ENCODE data around the gene CELF4. TPM values are rescaled to one million over a fixed set of nuclear protein-coding genes. Genes with fewer than 3 reads are reported as not detected.

The CELF4 gene
- total RNA-seq, 1 experiment from 2014 or later: 3.7 TPM

GRCh38 chr18:37533647-37534584, 31.7 kb downstream of the CELF4 start:
- Histone ChIP-seq H3K27me3 (ENCODE audit: control insufficient read depth, insufficient read depth, low read length) (peaks cover 5% of the 10 kb centered on the region), H3K36me3 (replicated peaks; ENCODE audit: control insufficient read depth, insufficient read depth, low read length) (no peaks in the 10 kb centered on the region), H3K4me3 (ENCODE audit: insufficient read depth, low read depth, low read length) (no peak overlapping the region)
- DNase-seq: peak; percentile 86

DNA sequence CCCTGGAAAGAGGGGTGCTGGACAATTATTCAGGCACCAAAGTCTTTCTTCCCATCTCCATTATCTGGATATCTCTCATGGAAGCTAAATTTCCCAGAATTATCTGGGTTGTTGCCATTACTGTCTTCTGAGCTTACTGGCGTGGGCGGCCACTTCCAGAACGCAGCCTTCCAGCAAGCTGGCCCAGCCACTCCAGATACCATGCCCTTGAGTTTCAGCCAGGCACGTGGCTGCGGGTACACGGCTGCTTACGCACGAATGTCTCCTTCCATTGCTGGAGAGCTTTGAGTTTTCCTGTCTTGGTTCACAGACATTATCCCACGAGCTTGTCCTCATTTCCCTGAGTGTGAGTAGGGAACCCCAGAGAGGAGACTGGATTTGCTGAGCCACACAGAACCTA, 32.7 kb downstream of the CELF4 start:
- DNase-seq: no peak
- Histone ChIP-seq H3K4me3 (ENCODE audit: insufficient read depth, low read depth, low read length) (no peak overlapping the region), H3K36me3 (replicated peaks; ENCODE audit: control insufficient read depth, insufficient read depth, low read length) (no peaks in the 10 kb centered on the region), H3K27me3 (ENCODE audit: control insufficient read depth, insufficient read depth, low read length) (peaks cover 1% of the 10 kb centered on the region; the same call in 1 of the 2 replicates)

GRCh38 chr18:37529863-37530262, 35.7 kb downstream of the CELF4 start:
- H3K4me3 ChIP-seq (ENCODE audit: insufficient read depth, low read depth, low read length): no peak overlapping the region
- peaks cover 3% of the 10 kb centered on the region for H3K27me3 ChIP-seq (ENCODE audit: control insufficient read depth, insufficient read depth, low read length)
- H3K36me3 ChIP-seq (replicated peaks; ENCODE audit: control insufficient read depth, insufficient read depth, low read length): no peaks in the 10 kb centered on the region
- DNase-seq: no peak

GRCh38 chr18:37529296-37529695, 36.3 kb downstream of the CELF4 start:
- no peaks in the 10 kb centered on the region for H3K36me3 ChIP-seq (replicated peaks; ENCODE audit: control insufficient read depth, insufficient read depth, low read length)
- peaks cover 6% of the 10 kb centered on the region for H3K27me3 ChIP-seq (ENCODE audit: control insufficient read depth, insufficient read depth, low read length)
- DNase-seq: no peak

DNA sequence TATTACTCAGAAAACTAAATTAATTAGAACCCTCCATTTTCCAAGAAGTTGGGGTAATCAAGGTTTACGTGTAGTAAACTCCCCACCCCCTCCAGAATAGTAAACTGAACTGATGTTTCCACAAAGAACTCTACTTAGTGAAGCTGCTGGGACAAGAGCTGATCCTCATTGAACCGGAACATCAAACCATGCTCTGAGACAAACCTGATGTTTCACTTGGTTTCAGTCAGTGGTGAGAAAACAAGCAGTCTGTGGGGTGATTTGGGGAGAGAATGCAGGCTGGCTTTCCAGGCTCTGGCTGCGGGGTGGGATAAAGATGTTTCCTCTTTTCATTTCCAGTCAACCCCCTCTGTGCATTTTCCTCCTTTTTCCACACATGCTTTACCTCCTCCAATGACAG, 38.2 kb downstream of the CELF4 start:
- Histone ChIP-seq H3K27me3 (ENCODE audit: control insufficient read depth, insufficient read depth, low read length) (peaks cover 14% of the 10 kb centered on the region), H3K36me3 (replicated peaks; ENCODE audit: control insufficient read depth, insufficient read depth, low read length) (no peaks in the 10 kb centered on the region), H3K4me3 (ENCODE audit: insufficient read depth, low read depth, low read length) (no peak overlapping the region)
- DNase-seq: no peak

More at GRCh38 chr18:37529296-37529695, 36.3 kb downstream of the CELF4 start:
- no peak overlapping the region for H3K4me3 ChIP-seq (ENCODE audit: insufficient read depth, low read depth, low read length)

- Histone ChIP-seq H3K36me3 (replicated peaks; ENCODE audit: control insufficient read depth, insufficient read depth, low read length) (no peaks in the 10 kb centered on the region), H3K27me3 (ENCODE audit: control insufficient read depth, insufficient read depth, low read length) (peaks cover 14% of the 10 kb centered on the region), H3K4me3 (ENCODE audit: insufficient read depth, low read depth, low read length) (peak overlapping the region; percentile 46)
- DNase-seq: no peak
Observed at GRCh38 chr18:37525262-37525585, 40.4 kb downstream of the CELF4 start.

DNA sequence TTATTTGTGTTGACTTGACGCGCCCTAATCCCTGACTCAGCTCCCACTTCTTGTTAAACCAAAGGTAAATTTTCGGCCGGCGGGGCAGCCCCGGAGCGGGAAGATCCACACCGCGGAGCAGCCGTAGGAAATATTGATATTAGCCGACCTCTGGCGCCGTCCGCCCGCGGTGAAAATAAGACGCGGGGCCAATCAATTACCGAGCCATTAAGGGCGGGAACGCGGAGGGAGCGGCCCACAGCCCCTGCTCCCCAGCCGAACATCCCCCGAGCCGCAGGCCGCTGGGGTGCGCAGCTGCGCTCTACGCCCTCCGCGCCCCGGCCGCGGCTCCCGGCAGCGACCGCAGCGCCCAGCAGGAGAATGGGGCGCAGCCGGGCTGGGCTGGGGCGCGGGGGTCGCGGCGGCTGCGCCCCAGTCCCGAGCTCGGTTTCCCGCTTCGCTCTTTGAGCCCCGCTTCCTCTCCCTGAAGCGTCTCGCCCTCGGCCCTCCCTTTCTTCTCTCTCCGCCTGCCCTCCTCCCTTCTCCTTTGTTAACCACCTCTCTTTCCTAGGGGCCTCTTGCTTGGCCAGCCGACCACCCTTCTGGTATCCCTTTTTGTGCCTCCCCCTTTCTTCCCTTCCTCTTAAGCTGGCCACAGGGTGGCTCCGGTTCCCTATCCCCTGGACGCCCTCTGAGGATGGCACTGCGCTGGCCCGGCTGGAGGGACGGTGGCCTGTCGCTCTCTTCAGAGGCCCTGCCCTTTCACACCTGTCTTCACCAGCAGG, 40.9 kb downstream of the CELF4 start:
- H3K36me3 ChIP-seq (replicated peaks; ENCODE audit: control insufficient read depth, insufficient read depth, low read length): no peaks in the 10 kb centered on the region
- DNase-seq: peak; percentile 94
- H3K27me3 ChIP-seq (ENCODE audit: control insufficient read depth, insufficient read depth, low read length): peaks cover 14% of the 10 kb centered on the region
- H3K4me3 ChIP-seq (ENCODE audit: insufficient read depth, low read depth, low read length): peak overlapping the region; percentile 46

GRCh38 chr18:37524139-37524497, 41.5 kb downstream of the CELF4 start:
- no peak for DNase-seq
- Histone ChIP-seq H3K36me3 (replicated peaks; ENCODE audit: control insufficient read depth, insufficient read depth, low read length) (no peaks in the 10 kb centered on the region), H3K4me3 (ENCODE audit: insufficient read depth, low read depth, low read length) (peak overlapping the region; percentile 46), H3K27me3 (ENCODE audit: control insufficient read depth, insufficient read depth, low read length) (peaks cover 14% of the 10 kb centered on the region)

- Histone ChIP-seq H3K27me3 (ENCODE audit: control insufficient read depth, insufficient read depth, low read length) (peaks cover 14% of the 10 kb centered on the region), H3K4me3 (ENCODE audit: insufficient read depth, low read depth, low read length) (no peak overlapping the region), H3K36me3 (replicated peaks; ENCODE audit: control insufficient read depth, insufficient read depth, low read length) (no peaks in the 10 kb centered on the region)
- DNase-seq: no peak
Observed at GRCh38 chr18:37521510-37522465, 43.8 kb downstream of the CELF4 start.

- DNase-seq: no peak
- no peaks in the 10 kb centered on the region for H3K36me3 ChIP-seq (replicated peaks; ENCODE audit: control insufficient read depth, insufficient read depth, low read length)
- H3K27me3 ChIP-seq (ENCODE audit: control insufficient read depth, insufficient read depth, low read length): peaks cover 14% of the 10 kb centered on the region
- no peak overlapping the region for H3K4me3 ChIP-seq (ENCODE audit: insufficient read depth, low read depth, low read length)
Observed at GRCh38 chr18:37520508-37520907, 45.1 kb downstream of the CELF4 start.

- H3K36me3 ChIP-seq (replicated peaks; ENCODE audit: control insufficient read depth, insufficient read depth, low read length): no peaks in the 10 kb centered on the region
- H3K27me3 ChIP-seq (ENCODE audit: control insufficient read depth, insufficient read depth, low read length): peaks cover 9% of the 10 kb centered on the region
- no peak for DNase-seq
- H3K4me3 ChIP-seq (ENCODE audit: insufficient read depth, low read depth, low read length): no peak overlapping the region
Observed at GRCh38 chr18:37519510-37520135, 46.0 kb downstream of the CELF4 start.

- H3K36me3 ChIP-seq (replicated peaks; ENCODE audit: control insufficient read depth, insufficient read depth, low read length): no peaks in the 10 kb centered on the region
- H3K27me3 ChIP-seq (ENCODE audit: control insufficient read depth, insufficient read depth, low read length): peaks cover 1% of the 10 kb centered on the region
- no peak overlapping the region for H3K4me3 ChIP-seq (ENCODE audit: insufficient read depth, low read depth, low read length)
- no peak for DNase-seq
Observed at GRCh38 chr18:37516361-37516853, 49.2 kb downstream of the CELF4 start.

DNA sequence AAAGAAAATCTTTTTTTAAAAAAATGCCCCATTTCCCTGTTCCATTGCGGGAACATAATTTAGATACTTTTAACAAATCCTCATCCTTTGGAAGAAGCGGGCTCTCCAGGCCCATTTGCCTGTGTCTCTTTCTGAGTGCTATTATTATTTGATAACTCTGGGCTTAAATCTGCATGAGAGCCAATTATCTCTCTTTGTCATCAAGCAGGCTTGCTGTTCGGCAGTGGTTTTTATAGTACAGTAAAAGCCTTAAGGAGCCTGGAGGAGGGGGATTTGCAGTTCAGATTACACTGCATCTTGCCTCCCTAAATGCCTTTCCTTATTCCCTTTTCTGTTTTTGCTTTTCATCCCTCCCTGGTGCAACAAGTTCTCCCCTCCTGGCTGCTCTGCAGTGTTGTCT, 50.6 kb downstream of the CELF4 start:
- DNase-seq: no peak
- H3K27me3 ChIP-seq (ENCODE audit: control insufficient read depth, insufficient read depth, low read length): peaks cover 1% of the 10 kb centered on the region
- H3K4me3 ChIP-seq (ENCODE audit: insufficient read depth, low read depth, low read length): no peak overlapping the region
- no peaks in the 10 kb centered on the region for H3K36me3 ChIP-seq (replicated peaks; ENCODE audit: control insufficient read depth, insufficient read depth, low read length)

DNA sequence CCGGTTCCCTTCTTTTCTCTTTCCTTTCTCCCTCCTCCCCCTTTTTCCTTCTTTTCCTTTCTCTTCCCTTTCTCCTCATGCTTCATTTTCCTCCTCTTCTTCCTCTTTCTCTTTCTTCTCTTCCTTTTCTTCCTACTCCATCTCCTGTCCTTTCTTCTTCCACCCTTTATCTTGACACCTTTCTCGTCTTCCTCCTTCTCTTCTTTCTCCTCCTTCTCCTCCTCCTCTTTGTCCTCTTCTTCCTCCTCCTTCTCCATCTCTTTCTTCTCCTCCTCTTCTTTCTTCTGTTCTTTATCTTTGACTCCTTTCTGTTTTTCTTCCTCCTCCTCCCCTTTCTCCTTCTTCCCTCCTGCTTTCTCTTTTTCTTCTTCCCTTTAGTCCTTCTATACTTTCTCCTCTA, 53.2 kb downstream of the CELF4 start:
- no peak overlapping the region for H3K4me3 ChIP-seq (ENCODE audit: insufficient read depth, low read depth, low read length)
- H3K27me3 ChIP-seq (ENCODE audit: control insufficient read depth, insufficient read depth, low read length): peaks cover 1% of the 10 kb centered on the region
- H3K36me3 ChIP-seq (replicated peaks; ENCODE audit: control insufficient read depth, insufficient read depth, low read length): no peaks in the 10 kb centered on the region
- no peak for DNase-seq
